ENCODE data around the gene MYL11. TPM values are rescaled to one million over a fixed set of nuclear protein-coding genes. Genes with fewer than 3 reads are reported as not detected.

Gene MYL11
- polyA plus RNA-seq, 6 donors from 2014 or later: not detected

DNA sequence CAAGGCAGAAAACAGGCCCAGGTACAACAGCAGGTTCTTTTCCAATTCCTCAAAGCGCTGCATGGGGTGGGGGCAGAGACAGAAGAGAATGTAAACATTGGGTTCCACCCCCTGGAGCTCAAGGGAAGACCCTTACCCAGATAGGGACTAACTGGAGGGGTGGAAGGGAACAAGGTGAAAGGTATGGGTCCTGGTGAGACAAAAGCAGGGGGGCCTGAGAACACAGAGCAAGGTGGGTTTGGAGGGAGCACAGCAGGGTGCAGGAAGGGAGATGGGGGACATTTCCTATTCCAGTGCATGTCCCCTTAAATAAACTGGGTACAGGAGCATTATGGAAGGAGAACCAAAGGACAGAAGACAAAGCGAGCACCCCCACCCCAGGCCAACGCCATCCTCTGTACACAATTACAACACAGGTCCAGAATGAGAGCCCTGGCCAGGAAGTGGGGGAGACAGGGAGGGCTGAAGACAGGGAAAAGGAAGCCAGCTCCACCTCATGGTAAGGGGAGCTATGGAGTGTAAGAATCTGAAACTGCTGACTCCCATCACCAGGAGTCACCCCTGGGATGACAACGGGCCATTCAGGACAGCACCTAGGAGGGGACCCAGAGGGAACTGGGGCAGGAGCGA, 17.4 kb upstream of the MYL11 start:
- peaks cover 0 to 2% of the 10 kb centered on the region in 2 donors for H3K36me3 Mint-ChIP-seq
- no peak for ATAC-seq (ENCODE audit: low read depth in 2 of 2)

DNA sequence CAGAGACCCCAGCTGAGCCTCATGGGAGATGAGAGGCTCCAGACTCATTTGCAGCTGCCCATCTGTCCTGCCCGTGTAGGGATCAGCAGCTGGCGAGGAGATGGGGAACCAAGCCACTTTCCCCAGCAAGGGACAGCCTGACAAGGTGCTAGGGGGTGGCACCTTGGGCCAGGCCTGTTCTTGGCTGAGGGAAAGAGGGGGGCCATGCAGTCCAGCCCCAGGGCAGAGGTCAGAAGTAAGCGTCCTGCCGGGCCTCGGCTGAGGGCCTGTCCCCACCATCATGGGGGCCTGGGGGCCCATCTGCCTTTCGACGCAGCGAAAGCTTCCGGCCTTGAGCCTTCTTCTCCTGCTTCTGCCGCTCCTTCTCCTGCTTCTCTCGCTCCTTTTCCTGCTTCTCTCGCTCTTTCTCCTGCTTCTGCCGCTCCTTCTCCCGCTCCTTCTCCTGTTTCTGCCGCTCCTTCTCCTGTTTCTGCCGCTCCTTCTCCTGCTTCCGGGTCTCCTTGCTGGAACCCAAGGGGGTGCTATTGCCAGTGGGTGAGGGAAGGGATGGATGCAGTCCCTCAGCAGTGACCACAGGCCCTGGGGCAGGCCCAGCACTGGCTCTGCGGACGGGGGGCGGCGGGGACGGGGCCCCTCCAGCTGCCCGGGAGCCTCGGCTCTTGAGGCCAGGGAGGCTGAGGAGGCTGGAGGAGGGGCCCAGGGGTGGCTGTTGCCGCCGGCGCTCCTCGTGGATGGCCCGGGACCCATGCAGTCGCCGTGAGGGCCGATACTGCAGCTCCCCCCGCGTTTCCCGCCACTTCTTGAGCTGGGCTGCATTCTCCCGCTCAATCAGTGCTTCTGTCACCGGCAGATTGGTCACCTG, 16.7 kb upstream of the MYL11 start:
- H3K27ac Mint-ChIP-seq: peak overlapping the region in 2 of 6 donors; percentile 24 to 94
- H3K36me3 Mint-ChIP-seq: peaks cover under 1 to 10% of the 10 kb centered on the region in 2 donors
- ATAC-seq (ENCODE audit: low read depth in 2 of 2) (no peak), DNase-seq (no peak)
- H3K4me3 Mint-ChIP-seq: peak overlapping the region in 1 of 8 donors; percentile 72
- H3K4me1 Mint-ChIP-seq: peaks cover 29 to 46% (median 35%) of the 10 kb centered on the region in 3 donors
- H3K27me3 Mint-ChIP-seq: no peaks in the 10 kb centered on the region
- H3K9me3 Mint-ChIP-seq: no peaks in the 10 kb centered on the region

More for the DNA sequence above, 17.4 kb upstream of the MYL11 start:
- DNase-seq: no peak
- H3K9me3 Mint-ChIP-seq: no peaks in the 10 kb centered on the region
- no peaks in the 10 kb centered on the region for H3K27me3 Mint-ChIP-seq
- peak overlapping the region in 4 of 6 donors; percentile 15 to 98 (median 94) for H3K27ac Mint-ChIP-seq
- H3K4me1 Mint-ChIP-seq: peaks cover 27 to 52% (median 38%) of the 10 kb centered on the region in 3 donors
- H3K4me3 Mint-ChIP-seq: peak overlapping the region in 6 of 8 donors; percentile 42 to 98 (median 56)

- H3K36me3 Mint-ChIP-seq: peaks cover 7 to 15% of the 10 kb centered on the region in 2 donors
- H3K9me3 Mint-ChIP-seq: no peaks in the 10 kb centered on the region
- no peaks in the 10 kb centered on the region for H3K27me3 Mint-ChIP-seq
- DNase-seq (no peak), ATAC-seq (ENCODE audit: low read depth in 2 of 2) (no peak)
- peaks cover 27 to 45% (median 37%) of the 10 kb centered on the region in 3 donors for H3K4me1 Mint-ChIP-seq
- no peak overlapping the region for H3K27ac Mint-ChIP-seq
- H3K4me3 Mint-ChIP-seq: no peak overlapping the region
Measured at GRCh38 chr16:30358577-30358936, 16.0 kb upstream of the MYL11 start.

DNA sequence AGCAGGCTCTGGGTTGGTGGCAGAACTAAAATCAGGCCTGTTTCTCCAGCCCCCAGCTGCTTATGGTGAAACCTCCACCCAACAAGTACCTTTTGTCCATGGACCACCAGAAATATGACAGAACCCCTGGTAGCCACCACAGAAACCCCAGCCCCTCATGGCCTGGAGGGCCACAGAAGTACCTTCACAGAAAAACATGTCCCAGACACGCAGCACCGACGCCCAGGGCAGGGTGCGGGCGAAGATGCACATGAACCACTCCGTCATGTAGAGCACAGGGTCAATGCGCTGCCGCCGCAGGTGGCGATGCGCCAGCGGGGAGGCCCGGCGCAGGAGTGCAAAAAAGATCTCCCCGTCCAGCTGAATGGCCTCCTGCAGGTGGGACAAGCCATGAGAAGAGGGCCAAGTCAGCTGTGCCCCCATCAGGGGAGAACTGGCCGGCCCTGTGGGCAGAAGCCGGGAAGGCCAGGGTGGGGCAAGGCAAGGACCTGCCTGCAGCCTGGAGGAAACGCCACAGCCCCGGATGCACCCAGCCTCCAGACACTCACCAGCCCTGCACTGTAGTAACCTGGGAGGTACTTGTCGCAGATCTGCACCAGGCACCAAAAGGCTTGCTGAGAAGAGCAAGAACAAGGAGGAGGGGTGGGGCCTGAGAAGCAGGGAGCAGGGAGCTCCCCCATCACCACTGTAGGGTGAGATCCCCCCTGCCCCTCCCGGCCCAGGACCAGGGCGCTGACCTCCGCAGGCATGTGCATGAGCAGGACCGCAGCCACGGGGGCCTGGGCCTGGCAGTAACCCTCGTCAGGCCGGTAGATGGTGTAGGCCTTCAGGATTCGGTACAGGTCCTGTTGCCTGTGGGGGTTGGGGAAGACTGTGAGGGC, 15.4 kb upstream of the MYL11 start:
- ATAC-seq (ENCODE audit: low read depth in 2 of 2): no peak
- Mint-ChIP-seq H3K27ac (no peak overlapping the region), H3K9me3 (no peaks in the 10 kb centered on the region), H3K36me3 (peaks cover 7 to 15% of the 10 kb centered on the region in 2 donors), H3K4me3 (no peak overlapping the region), H3K4me1 (peaks cover 23 to 38% (median 33%) of the 10 kb centered on the region in 3 donors), H3K27me3 (no peaks in the 10 kb centered on the region)
- DNase-seq: no peak

- Mint-ChIP-seq H3K27ac (no peak overlapping the region), H3K36me3 (peaks cover 7 to 15% of the 10 kb centered on the region in 2 donors), H3K27me3 (no peaks in the 10 kb centered on the region), H3K4me1 (peaks cover 19 to 33% (median 30%) of the 10 kb centered on the region in 3 donors), H3K9me3 (no peaks in the 10 kb centered on the region), H3K4me3 (peak overlapping the region in 1 of 8 donors; percentile 71)
- no peak for ATAC-seq (ENCODE audit: low read depth in 2 of 2)
- DNase-seq: no peak
Measured at GRCh38 chr16:30359871-30360170, 14.8 kb upstream of the MYL11 start.

- no peaks in the 10 kb centered on the region for H3K27me3 Mint-ChIP-seq
- ATAC-seq (ENCODE audit: low read depth in 2 of 2) (no peak), DNase-seq (no peak)
- no peak overlapping the region for H3K4me3 Mint-ChIP-seq
- H3K4me1 Mint-ChIP-seq: peaks cover 15 to 26% (median 26%) of the 10 kb centered on the region in 3 donors
- H3K36me3 Mint-ChIP-seq: peaks cover 7 to 15% of the 10 kb centered on the region in 2 donors
- H3K9me3 Mint-ChIP-seq: no peaks in the 10 kb centered on the region
- H3K27ac Mint-ChIP-seq: peak overlapping the region in 1 of 6 donors; percentile 47
Measured at GRCh38 chr16:30361180-30361579, 13.4 kb upstream of the MYL11 start.

DNA sequence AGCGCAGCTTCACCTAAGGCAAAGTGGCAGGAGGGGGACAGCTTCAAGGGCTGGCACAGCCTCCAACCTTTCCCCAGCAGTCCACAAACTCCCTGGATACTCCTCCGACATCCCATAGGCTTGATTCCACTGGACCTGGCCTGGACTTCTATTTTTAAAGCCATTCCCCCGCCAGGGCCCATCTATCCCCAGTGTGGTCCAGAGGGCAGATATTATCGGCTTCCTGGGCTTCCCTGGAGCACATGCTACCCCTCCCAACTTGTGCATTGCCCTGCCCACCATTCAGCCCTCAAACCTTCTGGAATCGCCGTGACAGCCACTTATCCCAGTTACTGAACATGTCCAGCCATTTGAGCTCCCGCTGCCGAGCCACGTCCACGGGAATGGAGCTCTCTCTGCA, 9.4 kb upstream of the MYL11 start:
- Mint-ChIP-seq H3K9me3 (no peaks in the 10 kb centered on the region), H3K4me3 (no peak overlapping the region), H3K27ac (no peak overlapping the region), H3K4me1 (peaks cover 37 to 49% (median 45%) of the 10 kb centered on the region in 3 donors), H3K27me3 (no peaks in the 10 kb centered on the region), H3K36me3 (peaks cover 7 to 15% of the 10 kb centered on the region in 2 donors)
- ATAC-seq (ENCODE audit: low read depth in 2 of 2) (no peak), DNase-seq (no peak)

- Mint-ChIP-seq H3K9me3 (no peaks in the 10 kb centered on the region), H3K27ac (peak overlapping the region in 1 of 6 donors; percentile 3), H3K36me3 (peaks cover 7 to 15% of the 10 kb centered on the region in 2 donors), H3K4me3 (peak overlapping the region in 3 of 8 donors; percentile 61 to 85 (median 77)), H3K27me3 (no peaks in the 10 kb centered on the region), H3K4me1 (peaks cover 41 to 52% (median 51%) of the 10 kb centered on the region in 3 donors)
- ATAC-seq (ENCODE audit: low read depth in 2 of 2) (no peak), DNase-seq (no peak)
Measured at GRCh38 chr16:30366511-30366910, 8.1 kb upstream of the MYL11 start.

DNA sequence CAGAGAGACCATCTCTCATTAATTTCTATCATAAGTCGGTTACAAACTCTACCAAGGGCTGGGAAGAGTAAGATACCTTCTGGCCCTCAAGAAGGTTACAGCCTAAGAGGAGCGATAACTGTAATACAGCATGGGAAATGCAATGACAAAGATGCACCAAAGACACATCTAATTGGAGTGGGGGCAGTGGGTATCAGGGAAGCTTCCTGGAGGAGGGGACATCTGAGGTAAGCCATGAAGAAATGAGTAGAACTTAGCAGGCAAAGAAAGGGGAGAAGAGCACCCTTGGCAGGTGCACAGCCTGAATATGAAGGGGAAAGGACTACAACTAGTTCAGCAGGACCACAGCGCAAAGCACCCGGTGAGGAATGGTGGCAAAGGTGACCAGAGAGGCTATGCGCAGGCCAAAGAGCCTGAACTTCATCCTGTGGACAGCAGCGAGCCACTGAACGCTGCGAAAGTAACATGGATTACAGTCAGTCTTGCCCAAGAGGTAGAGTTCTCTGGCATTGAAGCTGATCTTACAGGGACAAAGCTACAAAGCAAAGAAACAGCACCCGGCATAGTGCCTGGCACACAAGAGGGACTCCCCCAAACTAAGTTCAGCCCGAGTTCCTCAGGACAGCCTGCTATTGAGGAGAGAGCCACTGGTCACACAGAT, 7.1 kb upstream of the MYL11 start:
- peaks cover 44 to 60% (median 59%) of the 10 kb centered on the region in 3 donors for H3K4me1 Mint-ChIP-seq
- H3K27ac Mint-ChIP-seq: peak overlapping the region in 5 of 6 donors; percentile 64 to 86 (median 74)
- H3K9me3 Mint-ChIP-seq: no peaks in the 10 kb centered on the region
- peaks cover 7 to 10% of the 10 kb centered on the region in 2 donors for H3K36me3 Mint-ChIP-seq
- DNase-seq (no peak), ATAC-seq (ENCODE audit: low read depth in 2 of 2) (no peak)
- no peaks in the 10 kb centered on the region for H3K27me3 Mint-ChIP-seq
- H3K4me3 Mint-ChIP-seq: peak overlapping the region; percentile 80 to 94 (median 88)

DNA sequence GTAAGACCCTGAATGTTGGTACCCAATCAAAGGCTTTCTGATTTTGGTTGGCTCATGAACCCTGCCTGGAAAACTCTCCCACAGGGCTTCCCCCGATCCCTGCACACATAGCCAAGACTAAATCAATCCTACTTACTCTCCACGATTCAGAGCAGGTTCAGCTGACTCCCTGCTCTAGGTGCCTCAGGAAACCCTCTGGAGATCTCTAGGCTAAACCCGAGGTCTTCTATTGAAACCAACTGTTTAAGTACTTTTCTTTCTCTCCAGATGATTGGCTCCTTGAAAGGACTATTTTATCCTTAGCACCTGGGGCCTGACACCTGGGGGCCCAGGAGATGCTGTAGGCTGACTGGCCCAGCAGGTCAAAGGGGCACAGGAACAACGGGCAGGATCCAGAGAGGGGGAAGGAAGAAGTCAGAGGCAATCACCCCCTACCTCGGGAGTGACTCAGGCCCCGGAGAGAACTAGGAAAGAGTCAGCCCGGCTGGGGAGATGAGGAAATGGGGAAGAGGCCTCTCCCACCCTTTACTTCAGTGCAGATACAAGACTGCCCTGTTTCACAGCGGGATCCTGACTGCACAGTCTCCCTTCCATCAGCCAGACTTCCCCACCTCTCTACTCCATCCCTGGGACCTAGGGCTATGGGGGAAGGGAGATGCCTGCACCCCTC, 6.3 kb upstream of the MYL11 start:
- no peak for DNase-seq

GRCh38 chr16:30368792-30369090, 5.9 kb upstream of the MYL11 start:
- peak overlapping the region; percentile 80 to 94 (median 88) for H3K4me3 Mint-ChIP-seq
- H3K27ac Mint-ChIP-seq: peak overlapping the region in 5 of 6 donors; percentile 64 to 93 (median 86)
- DNase-seq (no peak), ATAC-seq (ENCODE audit: low read depth in 2 of 2) (no peak)
- no peaks in the 10 kb centered on the region for H3K27me3 Mint-ChIP-seq
- no peaks in the 10 kb centered on the region for H3K36me3 Mint-ChIP-seq
- H3K9me3 Mint-ChIP-seq: no peaks in the 10 kb centered on the region
- H3K4me1 Mint-ChIP-seq: peaks cover 39 to 59% (median 58%) of the 10 kb centered on the region in 3 donors

More for the DNA sequence above, 6.3 kb upstream of the MYL11 start:
- no peaks in the 10 kb centered on the region for H3K9me3 Mint-ChIP-seq
- peaks cover 40 to 61% (median 61%) of the 10 kb centered on the region in 3 donors for H3K4me1 Mint-ChIP-seq
- peaks cover 3% of the 10 kb centered on the region in 2 donors for H3K36me3 Mint-ChIP-seq
- ATAC-seq (ENCODE audit: low read depth in 2 of 2): no peak
- no peaks in the 10 kb centered on the region for H3K27me3 Mint-ChIP-seq
- peak overlapping the region; percentile 80 to 94 (median 88) for H3K4me3 Mint-ChIP-seq
- peak overlapping the region in 5 of 6 donors; percentile 64 to 93 (median 86) for H3K27ac Mint-ChIP-seq

- no peaks in the 10 kb centered on the region for H3K9me3 Mint-ChIP-seq
- peaks cover 39 to 59% (median 58%) of the 10 kb centered on the region in 3 donors for H3K4me1 Mint-ChIP-seq
- ATAC-seq (ENCODE audit: low read depth in 2 of 2): no peak
- H3K4me3 Mint-ChIP-seq: peak overlapping the region; percentile 80 to 94 (median 88)
- H3K27ac Mint-ChIP-seq: peak overlapping the region in 5 of 6 donors; percentile 76 to 93 (median 86)
- H3K36me3 Mint-ChIP-seq: no peaks in the 10 kb centered on the region
- no peaks in the 10 kb centered on the region for H3K27me3 Mint-ChIP-seq
- DNase-seq: peak; percentile 14
Measured at GRCh38 chr16:30369091-30369937, 5.3 kb upstream of the MYL11 start.
